Cardiac fibroblast (primary cell): ENCODE measurements around the gene FSTL4.
"Not testable (repeated sequence)": the region's sequence is repeated elsewhere in the genome, so short reads cannot be mapped to it uniquely, and the experiment has no call there.

Experiments used
- DNase-seq, 2 donors: peaks; one replicate each; pipeline versions ENCODE4 v3.0.0 to v3.0.0-alpha.2; 2010; ENCODE audit warnings: low read depth in 2 of 2
- H3K4me3 ChIP-seq, 2 donors: replicated peaks in 1 of 2; 1 replicate in 1 of 2; 2 replicates in 1 of 2; pipeline ENCODE4 v1.5.1; 2011; ENCODE audit warnings: low read depth in 2 of 2, low read length in 2 of 2, mild to moderate bottlenecking in 2 of 2, moderate library complexity in 1 of 2
- TF ChIP-seq, protein P1 (sequence below): IDR thresholded peaks from one replicate; pipeline ENCODE4 v1.5.1; 2011; ENCODE audit warnings: low read depth, mild to moderate bottlenecking, low read length, inconsistent platforms

The FSTL4 gene

GRCh38 chr5:133546500-133546899 is 65.8 kb downstream of the FSTL4 start:
- DNase-seq, result no peak
- H3K4me3 ChIP-seq, result no peak overlapping the region
- TF ChIP-seq, protein P1, sequence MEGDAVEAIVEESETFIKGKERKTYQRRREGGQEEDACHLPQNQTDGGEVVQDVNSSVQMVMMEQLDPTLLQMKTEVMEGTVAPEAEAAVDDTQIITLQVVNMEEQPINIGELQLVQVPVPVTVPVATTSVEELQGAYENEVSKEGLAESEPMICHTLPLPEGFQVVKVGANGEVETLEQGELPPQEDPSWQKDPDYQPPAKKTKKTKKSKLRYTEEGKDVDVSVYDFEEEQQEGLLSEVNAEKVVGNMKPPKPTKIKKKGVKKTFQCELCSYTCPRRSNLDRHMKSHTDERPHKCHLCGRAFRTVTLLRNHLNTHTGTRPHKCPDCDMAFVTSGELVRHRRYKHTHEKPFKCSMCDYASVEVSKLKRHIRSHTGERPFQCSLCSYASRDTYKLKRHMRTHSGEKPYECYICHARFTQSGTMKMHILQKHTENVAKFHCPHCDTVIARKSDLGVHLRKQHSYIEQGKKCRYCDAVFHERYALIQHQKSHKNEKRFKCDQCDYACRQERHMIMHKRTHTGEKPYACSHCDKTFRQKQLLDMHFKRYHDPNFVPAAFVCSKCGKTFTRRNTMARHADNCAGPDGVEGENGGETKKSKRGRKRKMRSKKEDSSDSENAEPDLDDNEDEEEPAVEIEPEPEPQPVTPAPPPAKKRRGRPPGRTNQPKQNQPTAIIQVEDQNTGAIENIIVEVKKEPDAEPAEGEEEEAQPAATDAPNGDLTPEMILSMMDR, result no peak

DNA sequence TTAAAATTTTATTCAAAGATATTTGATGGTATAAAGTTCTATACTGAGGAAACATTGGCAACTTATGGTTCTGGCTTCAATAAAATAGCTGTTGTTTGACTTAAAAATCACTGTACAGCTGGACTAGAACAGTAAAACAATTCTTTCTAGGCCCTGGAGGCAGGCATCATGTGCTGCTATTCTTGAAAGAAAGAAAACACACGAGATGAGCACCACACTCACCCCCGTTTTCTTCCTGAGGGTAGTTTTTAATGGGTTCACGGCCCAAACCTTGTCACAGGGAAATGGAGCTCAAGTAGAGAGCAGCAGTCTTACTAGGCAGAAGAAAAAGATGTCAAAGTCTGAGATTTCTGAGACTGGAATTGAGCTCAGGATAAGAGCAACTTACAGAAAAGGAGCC is 68.0 kb downstream of the FSTL4 start:
- TF ChIP-seq, protein P1, result no peak
- H3K4me3 ChIP-seq, result no peak overlapping the region
- DNase-seq, result no peak

DNA sequence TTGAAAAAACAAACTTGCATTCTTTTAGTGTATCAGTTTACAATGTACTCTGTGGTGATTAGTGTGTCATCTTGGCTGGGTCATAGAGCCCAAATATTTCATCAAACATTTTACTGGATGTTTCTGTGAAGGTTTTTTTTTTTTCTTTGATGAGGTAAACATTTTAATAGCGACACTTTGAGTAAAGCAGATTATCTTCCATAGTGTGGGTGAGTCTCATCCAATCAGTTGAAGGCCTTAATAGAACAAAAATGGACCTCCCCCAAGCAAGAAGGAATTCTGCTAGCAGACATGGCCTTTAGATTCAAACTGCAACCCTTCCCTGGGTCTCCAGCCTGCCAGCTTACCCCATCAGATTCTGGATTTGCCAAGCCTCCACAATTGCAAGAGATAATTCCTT is 72.5 kb downstream of the FSTL4 start:
- TF ChIP-seq, protein P1, result no peak
- H3K4me3 ChIP-seq, result no peak overlapping the region
- no peak for DNase-seq

- no peak for DNase-seq
- TF ChIP-seq, protein P1, result no peak
- H3K4me3 ChIP-seq, result no peak overlapping the region
Observed at GRCh38 chr5:133538718-133539117, 73.6 kb downstream of the FSTL4 start.

DNA sequence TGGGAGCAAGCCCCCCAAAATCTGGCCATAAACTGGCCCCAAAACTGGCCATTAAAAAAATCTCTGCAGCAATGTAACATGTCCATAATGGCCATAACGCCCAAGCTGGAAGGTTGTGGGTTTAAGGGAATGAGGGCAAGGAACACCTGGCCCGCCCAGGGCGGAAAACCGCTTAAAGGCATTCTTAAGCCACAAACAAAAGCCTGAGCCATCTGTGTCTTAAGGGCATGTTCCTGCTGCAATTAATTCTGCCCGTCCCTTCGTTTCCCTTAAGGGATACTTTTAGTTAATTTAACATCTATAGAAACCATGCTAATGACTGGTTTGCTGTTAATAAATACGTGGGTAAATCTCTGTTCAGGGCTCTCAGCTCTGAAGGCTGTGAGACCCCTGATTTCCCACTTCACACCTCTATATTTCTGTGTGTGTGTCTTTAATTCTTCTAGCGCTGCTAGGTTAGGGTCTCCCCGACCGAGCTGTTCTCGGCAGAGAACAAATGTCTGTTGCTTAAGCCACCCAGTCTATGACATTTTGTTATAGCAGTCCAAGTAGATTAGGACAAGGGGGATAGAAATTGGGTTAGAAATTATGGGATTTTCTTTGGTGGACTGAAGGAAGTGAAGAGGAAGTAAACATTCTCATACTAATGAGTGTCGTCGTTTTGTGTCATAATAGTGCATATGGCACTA is 77.0 kb downstream of the FSTL4 start:
- DNase-seq, result not testable (repeated sequence)

GRCh38 chr5:133534566-133534965 is 77.8 kb downstream of the FSTL4 start:
- TF ChIP-seq, protein P1, result no peak
- H3K4me3 ChIP-seq, result no peak overlapping the region
- DNase-seq, result no peak

More for the DNA sequence above, 77.0 kb downstream of the FSTL4 start:
- H3K4me3 ChIP-seq, result not testable (repeated sequence)

GRCh38 chr5:133533541-133533940 is 78.8 kb downstream of the FSTL4 start:
- DNase-seq, result no peak
- TF ChIP-seq, protein P1, result no peak
- H3K4me3 ChIP-seq, result no peak overlapping the region
